Measurements from ENCODE around the gene ISX.

Gene ISX

GRCh38 chr22:35116269-35116668 lies 50.3 kb downstream of the ISX start:
- no peak for TF ChIP-seq CTCF (IDR thresholded peaks at IDR 0.05; ENCODE audit: control insufficient read depth, extremely low read depth, insufficient read depth)
- DNase-seq (ENCODE audit: low read depth), result no peak

GRCh38 chr22:35116817-35117216 lies 50.9 kb downstream of the ISX start:
- no peak overlapping the region for H3K4me3 ChIP-seq (ENCODE audit: low read depth, low read length)
- no peak for TF ChIP-seq CTCF (IDR thresholded peaks at IDR 0.05; ENCODE audit: control insufficient read depth, extremely low read depth, insufficient read depth)
- DNase-seq (ENCODE audit: low read depth), result no peak

More at GRCh38 chr22:35116269-35116668, 50.3 kb downstream of the ISX start:
- H3K4me3 ChIP-seq (ENCODE audit: low read depth, low read length), result no peak overlapping the region

DNA sequence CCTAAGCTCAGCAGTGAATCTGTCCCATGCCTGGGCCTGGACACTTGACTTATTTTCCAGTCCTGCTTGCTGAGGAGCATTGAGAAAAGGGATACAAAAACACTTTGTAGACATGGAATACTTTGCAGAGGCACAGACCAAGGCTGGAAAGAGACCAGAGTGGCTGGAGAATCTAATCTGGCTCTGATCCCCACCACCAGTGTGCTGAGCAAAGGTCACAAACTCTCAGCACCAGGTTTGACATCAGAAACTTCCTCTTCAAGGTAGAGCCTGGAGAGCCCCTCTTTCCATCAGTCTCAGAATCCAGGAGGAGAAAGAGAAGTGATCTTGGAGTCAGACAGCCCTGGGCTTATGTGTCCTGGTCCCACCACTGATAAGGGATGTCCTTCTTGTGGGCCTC lies 53.5 kb downstream of the ISX start:
- no peak for TF ChIP-seq CTCF (IDR thresholded peaks at IDR 0.05; ENCODE audit: control insufficient read depth, extremely low read depth, insufficient read depth)
- no peak for DNase-seq (ENCODE audit: low read depth)
- no peak overlapping the region for H3K4me3 ChIP-seq (ENCODE audit: low read depth, low read length)

- TF ChIP-seq CTCF (IDR thresholded peaks at IDR 0.05; ENCODE audit: control insufficient read depth, extremely low read depth, insufficient read depth), result no peak
- DNase-seq (ENCODE audit: low read depth), result no peak
- H3K4me3 ChIP-seq (ENCODE audit: low read depth, low read length), result no peak overlapping the region
Observed at GRCh38 chr22:35124691-35125219, 58.8 kb downstream of the ISX start.

DNA sequence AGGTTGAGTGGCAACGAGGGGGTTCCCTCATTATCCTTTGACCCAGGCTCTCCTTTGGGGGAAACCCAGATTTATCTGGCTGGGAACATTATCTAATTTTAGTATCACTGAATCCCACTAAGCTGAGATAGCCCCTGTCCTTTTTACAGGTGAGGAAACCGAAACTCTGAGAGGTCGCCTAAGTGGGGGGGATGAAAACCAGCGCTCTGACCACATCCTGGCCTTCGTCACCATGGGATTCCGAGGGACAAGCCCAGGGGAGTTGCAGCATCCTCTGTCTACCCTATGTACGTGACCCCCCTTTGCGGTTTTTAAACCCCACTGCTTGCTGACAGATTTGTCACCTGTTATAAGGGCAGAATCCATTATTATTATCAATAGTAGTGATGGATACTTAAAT lies 61.0 kb downstream of the ISX start:
- no peak for TF ChIP-seq CTCF (IDR thresholded peaks at IDR 0.05; ENCODE audit: control insufficient read depth, extremely low read depth, insufficient read depth)
- DNase-seq (ENCODE audit: low read depth), result no peak

GRCh38 chr22:35128637-35129036 lies 62.7 kb downstream of the ISX start:
- no peak for TF ChIP-seq CTCF (IDR thresholded peaks at IDR 0.05; ENCODE audit: control insufficient read depth, extremely low read depth, insufficient read depth)
- no peak for DNase-seq (ENCODE audit: low read depth)
- no peak overlapping the region for H3K4me3 ChIP-seq (ENCODE audit: low read depth, low read length)

More for the DNA sequence above, 61.0 kb downstream of the ISX start:
- no peak overlapping the region for H3K4me3 ChIP-seq (ENCODE audit: low read depth, low read length)

DNA sequence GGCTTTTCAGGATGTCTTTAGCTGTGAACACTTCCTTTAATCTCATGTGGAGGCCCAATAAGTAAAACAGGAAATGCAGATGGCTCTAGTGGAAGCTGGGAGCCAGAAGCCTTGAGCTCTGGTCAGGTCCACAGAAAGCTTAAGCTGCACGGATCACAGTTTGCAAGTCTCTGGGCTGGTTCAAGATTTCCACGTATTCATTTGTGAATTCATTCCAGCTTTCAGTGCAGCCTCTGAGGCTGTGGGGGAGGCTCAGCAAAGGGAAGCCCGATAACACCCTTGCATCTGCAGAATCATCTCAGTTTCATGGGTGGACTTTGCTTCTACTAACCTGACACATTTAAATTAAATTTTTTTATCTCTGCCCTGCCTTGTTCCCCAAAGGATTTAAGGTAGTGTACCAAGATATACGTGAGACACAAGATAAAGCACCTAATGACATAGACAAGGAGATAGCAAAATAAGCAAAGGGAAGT lies 65.6 kb downstream of the ISX start:
- no peak for DNase-seq (ENCODE audit: low read depth)
- TF ChIP-seq CTCF (IDR thresholded peaks at IDR 0.05; ENCODE audit: control insufficient read depth, extremely low read depth, insufficient read depth), result no peak

More for the DNA sequence above, 65.6 kb downstream of the ISX start:
- H3K4me3 ChIP-seq (ENCODE audit: low read depth, low read length), result no peak overlapping the region
